ENCODE results near the gene TBL1XR1.

Gene TBL1XR1

DNA sequence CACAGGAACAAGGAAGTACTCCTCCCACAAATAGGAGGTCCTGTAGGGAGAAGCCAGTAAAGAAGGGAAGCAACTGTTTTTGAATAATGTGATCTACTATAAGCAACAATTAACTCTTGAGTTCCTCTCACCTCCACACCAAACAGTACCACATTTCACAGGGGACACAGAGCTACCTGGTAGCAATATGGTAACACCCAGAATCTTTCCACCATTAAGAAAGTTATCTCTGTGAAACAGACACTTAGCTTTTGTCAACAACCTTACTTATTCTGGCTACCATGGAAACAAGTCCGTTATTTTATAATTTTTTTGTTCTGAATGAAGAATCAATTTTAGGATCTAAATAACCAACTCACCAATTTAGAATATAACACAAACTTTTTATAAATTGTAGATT lies 49.5 kb downstream of the TBL1XR1 start:
- Histone ChIP-seq H3K27me3 (ENCODE audit: control insufficient read depth in 3 of 3, insufficient read depth in 3 of 3, low read depth in 1 of 3, low read length in 3 of 3) (no peaks in the 10 kb centered on the region), H3K4me3 (ENCODE audit: low read length in 2 of 2) (no peak overlapping the region), H2BK120ac (ENCODE audit: low read depth, low read length) (no peak overlapping the region), H3K4ac (ENCODE audit: low read length) (no peak overlapping the region), H2BK15ac (ENCODE audit: low read length) (no peak overlapping the region), H2BK12ac (ENCODE audit: low read length) (no peak overlapping the region), H3K4me1 (ENCODE audit: control insufficient read depth in 2 of 2, insufficient read depth in 1 of 2, low read depth in 1 of 2, low read length in 2 of 2) (peaks cover 0 to 3% of the 10 kb centered on the region in 2 donors), H3K27ac (replicated peaks; ENCODE audit: low read length) (no peak overlapping the region), H3K14ac (ENCODE audit: low read length) (no peak overlapping the region), H4K8ac (ENCODE audit: low read depth, low read length) (no peak overlapping the region), H3K9me3 (replicated peaks in 1 of 2; ENCODE audit: control insufficient read depth in 2 of 2, insufficient read depth in 1 of 2, low read depth in 1 of 2, low read length in 2 of 2) (peaks cover 0 to 12% of the 10 kb centered on the region in 2 donors), H3K79me1 (ENCODE audit: low read depth, low read length) (peaks cover 4% of the 10 kb centered on the region), H3K4me2 (ENCODE audit: insufficient read depth, low read length, poor library complexity, severe bottlenecking) (no peak overlapping the region), H3K9ac (ENCODE audit: low read depth, low read length, poor library complexity) (no peak overlapping the region), H4K91ac (ENCODE audit: low read depth, low read length, poor library complexity) (no peak overlapping the region), H3K18ac (ENCODE audit: low read length) (no peak overlapping the region), H3K23ac (ENCODE audit: low read depth, low read length, poor library complexity) (no peak overlapping the region), H2AK5ac (ENCODE audit: low read depth, low read length) (no peak overlapping the region), H2BK5ac (ENCODE audit: low read length) (no peak overlapping the region), H3K36me3 (replicated peaks in 1 of 2; ENCODE audit: control insufficient read depth in 2 of 2, insufficient read depth in 2 of 2, low read length in 2 of 2) (peaks cover 0 to 57% of the 10 kb centered on the region in 2 donors), H2AFZ (ENCODE audit: low read length) (no peak overlapping the region)
- DNase-seq (ENCODE audit: low spot score): no peak
- WGBS, 2 donors (ENCODE audit: extremely low coverage in 2 of 2, insufficient read length in 2 of 2, insufficient replicate concordance in 1 of 2): no CpG with 5 or more reads among the region's 1 CpG

DNA sequence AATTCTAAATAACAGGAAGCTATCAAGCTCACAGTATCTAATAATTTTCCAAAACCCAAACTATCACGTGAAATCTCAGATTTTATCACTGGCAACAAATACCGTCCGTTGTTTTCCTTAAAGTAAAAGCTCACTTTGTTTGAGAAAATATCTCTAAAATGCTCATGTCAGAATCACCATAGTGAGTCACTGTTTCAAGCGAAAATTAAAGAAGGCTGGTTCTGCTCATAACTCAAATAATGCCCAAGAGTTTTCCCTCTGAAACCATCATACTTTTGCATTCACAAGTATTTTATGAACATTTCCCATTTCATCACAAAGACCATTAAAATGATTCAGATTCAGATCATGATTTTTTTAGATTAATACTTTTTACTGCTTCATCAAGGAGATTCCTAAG lies 50.6 kb downstream of the TBL1XR1 start:
- H3K18ac ChIP-seq (ENCODE audit: low read length): no peak overlapping the region
- H3K4me3 ChIP-seq (ENCODE audit: low read length in 2 of 2): no peak overlapping the region
- H3K36me3 ChIP-seq (replicated peaks in 1 of 2; ENCODE audit: control insufficient read depth in 2 of 2, insufficient read depth in 2 of 2, low read length in 2 of 2): peaks cover 0 to 56% of the 10 kb centered on the region in 2 donors
- peaks cover 0 to 3% of the 10 kb centered on the region in 2 donors for H3K4me1 ChIP-seq (ENCODE audit: control insufficient read depth in 2 of 2, insufficient read depth in 1 of 2, low read depth in 1 of 2, low read length in 2 of 2)
- H2AK5ac ChIP-seq (ENCODE audit: low read depth, low read length): no peak overlapping the region
- H3K27ac ChIP-seq (replicated peaks; ENCODE audit: low read length): no peak overlapping the region
- no peak overlapping the region for H4K8ac ChIP-seq (ENCODE audit: low read depth, low read length)
- H3K4me2 ChIP-seq (ENCODE audit: insufficient read depth, low read length, poor library complexity, severe bottlenecking): no peak overlapping the region
- WGBS, 2 donors (ENCODE audit: extremely low coverage in 2 of 2, insufficient read length in 2 of 2, insufficient replicate concordance in 1 of 2): no CpG with 5 or more reads among the region's 4 CpGs
- no peak overlapping the region for H3K4ac ChIP-seq (ENCODE audit: low read length)
- no peak overlapping the region for H4K91ac ChIP-seq (ENCODE audit: low read depth, low read length, poor library complexity)
- H2AFZ ChIP-seq (ENCODE audit: low read length): no peak overlapping the region
- DNase-seq (ENCODE audit: low spot score): no peak
- H2BK120ac ChIP-seq (ENCODE audit: low read depth, low read length): no peak overlapping the region
- H2BK12ac ChIP-seq (ENCODE audit: low read length): no peak overlapping the region
- H3K14ac ChIP-seq (ENCODE audit: low read length): no peak overlapping the region
- H3K23ac ChIP-seq (ENCODE audit: low read depth, low read length, poor library complexity): no peak overlapping the region
- H2BK5ac ChIP-seq (ENCODE audit: low read length): no peak overlapping the region
- peaks cover 0 to 14% of the 10 kb centered on the region in 2 donors for H3K9me3 ChIP-seq (replicated peaks in 1 of 2; ENCODE audit: control insufficient read depth in 2 of 2, insufficient read depth in 1 of 2, low read depth in 1 of 2, low read length in 2 of 2)
- H2BK15ac ChIP-seq (ENCODE audit: low read length): no peak overlapping the region
- H3K79me1 ChIP-seq (ENCODE audit: low read depth, low read length): peaks cover 4% of the 10 kb centered on the region
- no peaks in the 10 kb centered on the region for H3K27me3 ChIP-seq (ENCODE audit: control insufficient read depth in 3 of 3, insufficient read depth in 3 of 3, low read depth in 1 of 3, low read length in 3 of 3)
- H3K9ac ChIP-seq (ENCODE audit: low read depth, low read length, poor library complexity): no peak overlapping the region

DNA sequence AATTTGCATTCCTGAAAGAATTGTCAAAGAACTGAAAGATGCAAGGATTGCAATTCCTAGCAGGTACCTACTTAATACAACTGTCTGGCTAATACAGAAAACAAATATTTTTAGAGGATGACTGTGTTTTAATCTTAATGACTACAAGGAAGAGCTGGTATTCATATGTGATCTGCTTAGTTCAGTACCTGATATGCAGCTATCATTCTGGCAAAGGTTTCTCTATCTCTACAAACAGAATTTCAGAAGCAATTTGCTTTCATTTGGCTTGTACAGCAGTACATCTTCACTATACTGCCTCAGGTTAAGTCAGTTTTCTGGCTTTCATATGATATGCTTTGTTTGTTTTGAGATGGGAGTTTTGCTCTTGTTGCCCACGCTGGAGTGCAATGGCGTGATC lies 51.3 kb downstream of the TBL1XR1 start:
- Histone ChIP-seq H3K4ac (ENCODE audit: low read length) (no peak overlapping the region), H3K4me2 (ENCODE audit: insufficient read depth, low read length, poor library complexity, severe bottlenecking) (no peak overlapping the region), H3K18ac (ENCODE audit: low read length) (no peak overlapping the region), H3K36me3 (replicated peaks in 1 of 2; ENCODE audit: control insufficient read depth in 2 of 2, insufficient read depth in 2 of 2, low read length in 2 of 2) (peaks cover 0 to 55% of the 10 kb centered on the region in 2 donors), H3K9ac (ENCODE audit: low read depth, low read length, poor library complexity) (no peak overlapping the region), H4K91ac (ENCODE audit: low read depth, low read length, poor library complexity) (no peak overlapping the region), H3K27me3 (ENCODE audit: control insufficient read depth in 3 of 3, insufficient read depth in 3 of 3, low read depth in 1 of 3, low read length in 3 of 3) (no peaks in the 10 kb centered on the region), H2BK12ac (ENCODE audit: low read length) (no peak overlapping the region), H3K79me1 (ENCODE audit: low read depth, low read length) (peaks cover 2% of the 10 kb centered on the region), H2BK120ac (ENCODE audit: low read depth, low read length) (no peak overlapping the region), H3K14ac (ENCODE audit: low read length) (no peak overlapping the region), H2BK15ac (ENCODE audit: low read length) (no peak overlapping the region), H3K4me3 (ENCODE audit: low read length in 2 of 2) (no peak overlapping the region), H3K4me1 (ENCODE audit: control insufficient read depth in 2 of 2, insufficient read depth in 1 of 2, low read depth in 1 of 2, low read length in 2 of 2) (peaks cover 0 to 3% of the 10 kb centered on the region in 2 donors), H4K8ac (ENCODE audit: low read depth, low read length) (no peak overlapping the region), H3K23ac (ENCODE audit: low read depth, low read length, poor library complexity) (no peak overlapping the region), H3K9me3 (replicated peaks in 1 of 2; ENCODE audit: control insufficient read depth in 2 of 2, insufficient read depth in 1 of 2, low read depth in 1 of 2, low read length in 2 of 2) (peaks cover 0 to 14% of the 10 kb centered on the region in 2 donors), H2AK5ac (ENCODE audit: low read depth, low read length) (no peak overlapping the region), H2BK5ac (ENCODE audit: low read length) (no peak overlapping the region), H3K27ac (replicated peaks; ENCODE audit: low read length) (no peak overlapping the region), H2AFZ (ENCODE audit: low read length) (no peak overlapping the region)
- DNase-seq (ENCODE audit: low spot score): no peak
- no CpG with 5 or more reads among the region's 2 CpGs for WGBS, 2 donors (ENCODE audit: extremely low coverage in 2 of 2, insufficient read length in 2 of 2, insufficient replicate concordance in 1 of 2)

DNA sequence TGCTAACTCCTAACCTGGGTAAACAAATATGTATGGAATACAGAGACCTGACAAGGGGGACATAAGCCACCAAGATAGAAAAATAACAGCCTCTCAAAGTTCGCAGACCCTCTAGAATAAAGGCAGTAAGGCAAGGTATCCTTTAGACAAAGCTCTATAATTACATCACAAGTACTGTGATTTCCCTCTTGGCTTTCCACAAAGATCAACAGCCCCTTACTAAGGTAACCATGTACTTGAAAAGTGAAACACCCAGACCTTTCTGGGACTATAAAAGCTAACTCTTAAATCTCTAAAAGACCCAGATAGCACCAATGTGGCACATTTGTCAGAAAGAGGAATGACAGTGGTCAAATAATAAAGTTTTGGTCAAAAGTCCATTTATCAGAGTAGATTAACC lies 51.9 kb downstream of the TBL1XR1 start:
- peaks cover 0 to 1% of the 10 kb centered on the region in 2 donors for H3K4me1 ChIP-seq (ENCODE audit: control insufficient read depth in 2 of 2, insufficient read depth in 1 of 2, low read depth in 1 of 2, low read length in 2 of 2)
- peaks cover 0 to 18% of the 10 kb centered on the region in 2 donors for H3K9me3 ChIP-seq (replicated peaks in 1 of 2; ENCODE audit: control insufficient read depth in 2 of 2, insufficient read depth in 1 of 2, low read depth in 1 of 2, low read length in 2 of 2)
- no peak overlapping the region for H2BK12ac ChIP-seq (ENCODE audit: low read length)
- H3K14ac ChIP-seq (ENCODE audit: low read length): no peak overlapping the region
- H3K79me1 ChIP-seq (ENCODE audit: low read depth, low read length): peaks cover 2% of the 10 kb centered on the region
- no peak overlapping the region for H3K4me3 ChIP-seq (ENCODE audit: low read length in 2 of 2)
- no peak overlapping the region for H3K23ac ChIP-seq (ENCODE audit: low read depth, low read length, poor library complexity)
- H3K36me3 ChIP-seq (replicated peaks in 1 of 2; ENCODE audit: control insufficient read depth in 2 of 2, insufficient read depth in 2 of 2, low read length in 2 of 2): peaks cover 0 to 55% of the 10 kb centered on the region in 2 donors
- no peak overlapping the region for H2AK5ac ChIP-seq (ENCODE audit: low read depth, low read length)
- H4K8ac ChIP-seq (ENCODE audit: low read depth, low read length): no peak overlapping the region
- H3K9ac ChIP-seq (ENCODE audit: low read depth, low read length, poor library complexity): no peak overlapping the region
- H3K27me3 ChIP-seq (ENCODE audit: control insufficient read depth in 3 of 3, insufficient read depth in 3 of 3, low read depth in 1 of 3, low read length in 3 of 3): no peaks in the 10 kb centered on the region
- no peak overlapping the region for H3K4me2 ChIP-seq (ENCODE audit: insufficient read depth, low read length, poor library complexity, severe bottlenecking)
- no peak overlapping the region for H3K27ac ChIP-seq (replicated peaks; ENCODE audit: low read length)
- H2BK5ac ChIP-seq (ENCODE audit: low read length): no peak overlapping the region
- no CpG with 5 or more reads among the region's 1 CpG for WGBS, 2 donors (ENCODE audit: extremely low coverage in 2 of 2, insufficient read length in 2 of 2, insufficient replicate concordance in 1 of 2)
- no peak overlapping the region for H3K18ac ChIP-seq (ENCODE audit: low read length)
- no peak overlapping the region for H2AFZ ChIP-seq (ENCODE audit: low read length)
- no peak overlapping the region for H2BK15ac ChIP-seq (ENCODE audit: low read length)
- no peak overlapping the region for H2BK120ac ChIP-seq (ENCODE audit: low read depth, low read length)
- no peak overlapping the region for H4K91ac ChIP-seq (ENCODE audit: low read depth, low read length, poor library complexity)
- H3K4ac ChIP-seq (ENCODE audit: low read length): no peak overlapping the region
- no peak for DNase-seq (ENCODE audit: low spot score)

All from neuronal stem cell (in vitro differentiated cells).